ENCODE results near the gene FCRL5.

FCRL5 gene

DNA sequence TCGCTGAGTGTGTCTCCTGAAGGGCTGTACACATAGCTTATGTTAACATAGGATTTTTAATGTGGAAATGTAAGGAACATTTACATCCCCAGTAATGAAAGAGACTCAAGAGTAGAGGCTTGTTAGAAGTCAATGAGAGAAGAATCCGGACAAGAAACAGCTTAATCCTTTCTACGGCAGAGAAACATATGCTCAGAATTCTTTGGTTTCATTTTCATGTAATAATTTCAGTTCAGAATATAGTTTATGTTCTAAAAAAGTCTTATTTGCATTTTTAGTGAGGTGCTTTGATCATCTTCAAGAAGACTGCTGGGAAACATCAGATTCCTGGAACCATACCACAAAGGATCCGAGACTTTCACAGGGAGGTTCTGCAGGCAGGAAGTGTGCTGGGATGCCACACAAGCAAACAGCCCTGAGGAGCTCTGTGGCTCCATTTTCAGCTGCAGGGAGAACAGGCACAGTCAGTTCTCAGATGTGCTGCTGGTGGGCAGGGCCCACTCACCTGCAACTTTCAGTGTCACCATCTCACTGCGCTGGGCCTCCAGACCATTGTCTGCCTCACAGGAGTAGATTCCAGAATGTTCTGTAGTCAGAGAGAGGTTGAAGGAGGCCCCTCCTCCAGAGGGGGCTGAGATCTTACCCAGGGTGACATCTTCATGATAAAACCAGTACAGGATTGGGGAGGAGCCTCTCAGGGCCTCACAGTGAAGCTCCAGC lies 28.4 kb downstream of the FCRL5 start:
- H3K4me3 ChIP-seq (ENCODE audit: low read length) = no peak overlapping the region
- TF ChIP-seq, protein P1, sequence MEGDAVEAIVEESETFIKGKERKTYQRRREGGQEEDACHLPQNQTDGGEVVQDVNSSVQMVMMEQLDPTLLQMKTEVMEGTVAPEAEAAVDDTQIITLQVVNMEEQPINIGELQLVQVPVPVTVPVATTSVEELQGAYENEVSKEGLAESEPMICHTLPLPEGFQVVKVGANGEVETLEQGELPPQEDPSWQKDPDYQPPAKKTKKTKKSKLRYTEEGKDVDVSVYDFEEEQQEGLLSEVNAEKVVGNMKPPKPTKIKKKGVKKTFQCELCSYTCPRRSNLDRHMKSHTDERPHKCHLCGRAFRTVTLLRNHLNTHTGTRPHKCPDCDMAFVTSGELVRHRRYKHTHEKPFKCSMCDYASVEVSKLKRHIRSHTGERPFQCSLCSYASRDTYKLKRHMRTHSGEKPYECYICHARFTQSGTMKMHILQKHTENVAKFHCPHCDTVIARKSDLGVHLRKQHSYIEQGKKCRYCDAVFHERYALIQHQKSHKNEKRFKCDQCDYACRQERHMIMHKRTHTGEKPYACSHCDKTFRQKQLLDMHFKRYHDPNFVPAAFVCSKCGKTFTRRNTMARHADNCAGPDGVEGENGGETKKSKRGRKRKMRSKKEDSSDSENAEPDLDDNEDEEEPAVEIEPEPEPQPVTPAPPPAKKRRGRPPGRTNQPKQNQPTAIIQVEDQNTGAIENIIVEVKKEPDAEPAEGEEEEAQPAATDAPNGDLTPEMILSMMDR (conservative IDR thresholded peaks at IDR 0.05; ENCODE audit: low read length) = no peak
- DNase-seq (ENCODE audit: low read depth) = no peak

DNA sequence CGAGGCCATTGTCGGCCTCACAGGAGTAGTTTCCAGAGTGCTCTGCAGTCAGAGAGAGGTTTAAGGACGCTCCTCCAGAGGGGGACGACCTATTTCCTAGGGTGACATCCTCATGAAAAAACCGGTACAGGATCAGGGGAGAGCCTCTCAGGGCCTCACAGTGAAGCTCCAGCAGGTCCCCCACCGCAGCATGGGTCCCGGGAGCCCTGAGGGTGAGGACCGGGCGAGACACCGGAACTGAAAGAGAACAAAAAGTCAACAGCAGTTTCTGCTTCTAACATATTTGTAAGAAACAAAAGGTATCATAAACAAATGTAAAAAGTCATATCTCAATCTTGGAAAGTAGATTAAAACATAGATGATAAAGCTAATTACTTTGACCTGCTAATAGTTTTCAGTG lies 31.3 kb downstream of the FCRL5 start:
- DNase-seq (ENCODE audit: low read depth) = no peak
- TF ChIP-seq, protein P1 (conservative IDR thresholded peaks at IDR 0.05; ENCODE audit: low read length) = no peak

DNA sequence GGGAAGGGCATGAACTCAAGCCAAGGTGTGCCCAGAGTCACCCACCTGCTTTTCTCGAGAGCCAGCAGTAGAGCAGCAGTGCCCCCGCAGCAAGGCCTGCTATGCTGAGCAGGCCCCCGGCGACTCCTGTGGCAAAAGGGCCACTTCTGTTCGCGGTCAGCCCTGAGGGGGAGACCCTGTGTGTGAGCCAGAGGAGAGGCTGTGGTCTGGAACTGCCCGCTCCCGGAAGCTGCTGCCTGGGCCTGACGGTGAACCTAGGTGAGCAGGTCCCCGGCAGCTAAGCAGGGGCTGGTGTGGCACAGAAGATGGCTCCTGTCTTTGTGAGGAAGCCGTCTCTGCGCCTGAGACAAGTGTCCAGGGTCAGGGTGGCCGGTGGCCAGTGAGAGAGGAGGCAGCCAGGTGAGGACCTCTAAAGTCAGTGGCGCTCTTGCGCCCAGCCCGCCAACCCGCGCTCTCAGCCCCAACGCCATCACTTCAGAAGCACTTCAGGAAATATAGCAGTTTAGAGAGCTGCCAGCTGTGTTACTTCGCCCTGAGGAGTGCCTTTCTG lies 31.9 kb downstream of the FCRL5 start:
- H3K4me3 ChIP-seq (ENCODE audit: low read length) = no peak overlapping the region
- TF ChIP-seq, protein P1 (conservative IDR thresholded peaks at IDR 0.05; ENCODE audit: low read length) = no peak

More for the DNA sequence above, 31.3 kb downstream of the FCRL5 start:
- H3K4me3 ChIP-seq (ENCODE audit: low read length) = no peak overlapping the region

GRCh38 chr1:157519451-157519850 lies 32.9 kb downstream of the FCRL5 start:
- no peak overlapping the region for H3K4me3 ChIP-seq (ENCODE audit: low read length)
- TF ChIP-seq, protein P1 (conservative IDR thresholded peaks at IDR 0.05; ENCODE audit: low read length) = no peak

More for the DNA sequence above, 31.9 kb downstream of the FCRL5 start:
- no peak for DNase-seq (ENCODE audit: low read depth)

DNA sequence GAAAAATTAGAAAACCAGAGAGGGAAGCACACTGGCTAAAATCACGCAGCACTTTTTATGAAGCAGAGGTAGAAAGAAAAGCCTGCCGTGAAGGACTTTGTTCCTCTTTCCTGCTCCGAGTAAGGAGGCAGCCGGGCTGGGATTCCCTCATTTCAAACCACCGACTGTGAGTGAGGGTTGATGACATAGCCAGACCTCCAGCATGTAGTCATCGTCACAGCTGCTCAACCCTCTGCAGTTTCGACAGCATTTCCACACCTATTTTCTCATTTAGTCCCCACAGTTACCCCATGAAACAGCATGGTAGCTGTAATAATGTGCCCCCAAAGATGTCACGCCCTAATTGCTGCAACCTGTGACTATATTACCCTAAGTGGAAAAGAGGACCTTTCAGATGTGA lies 35.3 kb downstream of the FCRL5 start:
- no peak overlapping the region for H3K4me3 ChIP-seq (ENCODE audit: low read length)
- DNase-seq (ENCODE audit: low read depth) = no peak
- TF ChIP-seq, protein P1 (conservative IDR thresholded peaks at IDR 0.05; ENCODE audit: low read length) = no peak

More at GRCh38 chr1:157519451-157519850, 32.9 kb downstream of the FCRL5 start:
- DNase-seq (ENCODE audit: low read depth) = no peak

- no peak overlapping the region for H3K4me3 ChIP-seq (ENCODE audit: low read length)
- TF ChIP-seq, protein P1 (conservative IDR thresholded peaks at IDR 0.05; ENCODE audit: low read length) = no peak
- DNase-seq (ENCODE audit: low read depth) = no peak
Observed at GRCh38 chr1:157515709-157516108, 36.6 kb downstream of the FCRL5 start.

- TF ChIP-seq, protein P1 (conservative IDR thresholded peaks at IDR 0.05; ENCODE audit: low read length) = no peak
- H3K4me3 ChIP-seq (ENCODE audit: low read length) = no peak overlapping the region
- no peak for DNase-seq (ENCODE audit: low read depth)
Observed at GRCh38 chr1:157515141-157515540, 37.2 kb downstream of the FCRL5 start.
